Suprapubic skin (tissue), 4 donors: ENCODE results near the gene PRPF4. TPM values are rescaled to one million over a fixed set of nuclear protein-coding genes. Genes with fewer than 3 reads are reported as not detected.

Experiments
- DNase-seq, 2 donors: peaks; one replicate each; pipeline ENCODE4 v3.0.0-alpha.2; 2019; ENCODE audit warnings: low spot score in 2 of 2
- H3K27ac ChIP-seq: fragments of 200-600 bp; sonication (generic); one replicate; pipeline ENCODE4 v1.5.1; 2019
- H3K27me3 ChIP-seq: fragments of 200-600 bp; sonication (generic); one replicate; pipeline ENCODE4 v1.5.1; 2019
- H3K36me3 ChIP-seq: fragments of 200-600 bp; sonication (generic); one replicate; pipeline ENCODE4 v1.5.1; 2019
- H3K4me1 ChIP-seq: fragments of 200-600 bp; sonication (generic); one replicate; pipeline ENCODE4 v1.5.1; 2019
- H3K4me3 ChIP-seq: fragments of 200-600 bp; sonication (generic); one replicate; pipeline ENCODE4 v1.5.1; 2019; ENCODE audit warnings: mild to moderate bottlenecking
- H3K9me3 ChIP-seq: fragments of 200-600 bp; sonication (generic); one replicate; pipeline ENCODE4 v1.5.1; 2019
- EP300 ChIP-seq: sonication (generic); formaldehyde crosslinking; IDR thresholded peaks from one replicate; pipeline ENCODE4 v1.6.1; 2017; ENCODE audit warnings: antibody characterized with exemption
- POLR2A ChIP-seq, 2 donors: fragments of 450-650 bp; IDR thresholded peaks; one replicate each; pipeline ENCODE4 v1.6.1; 2017; ENCODE audit warnings: antibody characterized with exemption in 2 of 2, mild to moderate bottlenecking in 2 of 2, moderate library complexity in 2 of 2
- POLR2AphosphoS5 ChIP-seq, 3 donors: sonication (generic); formaldehyde crosslinking; IDR thresholded peaks; one replicate each; pipeline ENCODE4 v1.6.1; 2017; ENCODE audit warnings: antibody characterized with exemption in 3 of 3
- WGBS: methylation state at CpG from one replicate; pipeline ENCODE4 v1.1.5; 2018; 5-methylcytosine and 5-hydroxymethylcytosine counted together
- total RNA-seq, 4 donors: library from RNA; depleted of rRNA; stranded (reverse); fragments of >200 nt; gene quantifications; one replicate each; pipeline ENCODE4 v1.1.0, GENCODE V29; 2016
- TF ChIP-seq, protein P1 (sequence below), 2 donors: fragments of 200-600 bp in 1 of 2; fragments of 450-650 bp in 1 of 2; sonication (generic) in 1 of 2; IDR thresholded peaks; one replicate each; pipeline ENCODE4 v1.5.1; 2016 to 2019; ENCODE audit warnings: antibody characterized with exemption in 2 of 2, mild to moderate bottlenecking in 1 of 2, moderate library complexity in 1 of 2

The PRPF4 gene
- total RNA-seq, 4 donors from 2014 or later: 13.6 to 21.3 (median 17.6) TPM

DNA sequence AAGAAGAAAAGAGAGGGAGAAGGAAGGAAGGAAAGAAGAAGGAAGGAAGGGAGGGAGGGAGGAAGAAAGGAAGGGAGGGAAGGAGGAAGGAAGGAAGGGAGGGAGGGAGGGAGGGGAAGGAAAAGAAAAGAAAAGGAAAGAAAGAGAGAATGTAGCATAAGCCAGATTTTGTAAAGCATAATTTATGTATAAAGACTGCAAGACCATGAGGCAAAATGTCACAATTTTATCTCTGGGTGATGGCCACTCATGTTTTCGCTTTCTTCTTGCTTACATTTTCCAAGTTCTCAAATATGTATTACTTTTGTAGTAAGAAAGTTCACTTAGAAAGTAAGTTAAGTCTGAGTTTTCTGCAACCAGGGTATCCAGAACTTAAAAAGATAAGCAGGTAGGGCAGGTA lies 31.1 kb downstream of the PRPF4 start:
- Histone ChIP-seq H3K36me3 (no peaks in the 10 kb centered on the region), H3K4me3 (no peak overlapping the region), H3K9me3 (no peaks in the 10 kb centered on the region), H3K4me1 (no peaks in the 10 kb centered on the region), H3K27ac (no peak overlapping the region), H3K27me3 (no peaks in the 10 kb centered on the region)
- 95% methylated on average over 1 of the region's 1 CpG for WGBS
- TF ChIP-seq, protein P1, sequence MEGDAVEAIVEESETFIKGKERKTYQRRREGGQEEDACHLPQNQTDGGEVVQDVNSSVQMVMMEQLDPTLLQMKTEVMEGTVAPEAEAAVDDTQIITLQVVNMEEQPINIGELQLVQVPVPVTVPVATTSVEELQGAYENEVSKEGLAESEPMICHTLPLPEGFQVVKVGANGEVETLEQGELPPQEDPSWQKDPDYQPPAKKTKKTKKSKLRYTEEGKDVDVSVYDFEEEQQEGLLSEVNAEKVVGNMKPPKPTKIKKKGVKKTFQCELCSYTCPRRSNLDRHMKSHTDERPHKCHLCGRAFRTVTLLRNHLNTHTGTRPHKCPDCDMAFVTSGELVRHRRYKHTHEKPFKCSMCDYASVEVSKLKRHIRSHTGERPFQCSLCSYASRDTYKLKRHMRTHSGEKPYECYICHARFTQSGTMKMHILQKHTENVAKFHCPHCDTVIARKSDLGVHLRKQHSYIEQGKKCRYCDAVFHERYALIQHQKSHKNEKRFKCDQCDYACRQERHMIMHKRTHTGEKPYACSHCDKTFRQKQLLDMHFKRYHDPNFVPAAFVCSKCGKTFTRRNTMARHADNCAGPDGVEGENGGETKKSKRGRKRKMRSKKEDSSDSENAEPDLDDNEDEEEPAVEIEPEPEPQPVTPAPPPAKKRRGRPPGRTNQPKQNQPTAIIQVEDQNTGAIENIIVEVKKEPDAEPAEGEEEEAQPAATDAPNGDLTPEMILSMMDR (IDR thresholded peaks at IDR 0.05): no peak
- TF ChIP-seq EP300 (no peak), POLR2AphosphoS5 (IDR thresholded peaks at IDR 0.05) (no peak), POLR2A (IDR thresholded peaks at IDR 0.05) (no peak)
- no peak for DNase-seq

DNA sequence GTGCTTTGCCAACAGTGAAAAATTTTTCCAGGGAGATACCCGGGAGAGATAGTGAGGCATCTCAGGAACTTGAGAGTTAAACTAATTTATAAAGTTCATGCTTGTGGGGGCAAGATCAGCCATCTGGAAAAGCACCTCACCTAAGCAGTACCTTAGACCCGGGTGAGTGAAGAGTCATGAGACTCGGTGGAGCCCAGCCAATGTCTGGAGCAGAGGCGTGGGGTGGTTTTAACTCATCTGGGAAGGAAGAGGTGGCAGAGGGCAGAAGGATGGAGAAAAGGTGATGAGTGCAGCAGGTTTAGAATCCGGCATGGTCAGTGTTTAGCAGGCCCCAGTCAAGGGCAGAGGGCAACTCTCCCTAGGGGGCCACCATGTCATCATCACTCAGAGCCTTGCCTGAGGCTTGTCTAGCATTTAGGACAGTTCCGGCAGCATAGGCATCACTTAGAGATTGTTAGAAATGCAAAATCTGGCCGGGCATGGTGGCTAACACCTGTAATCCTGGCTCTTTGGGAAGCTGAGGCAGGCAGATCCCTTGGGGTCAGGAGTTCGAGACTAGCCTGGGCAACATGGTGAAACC lies 32.0 kb downstream of the PRPF4 start:
- TF ChIP-seq POLR2AphosphoS5 (IDR thresholded peaks at IDR 0.05) (no peak), EP300 (no peak), POLR2A (IDR thresholded peaks at IDR 0.05) (no peak)
- TF ChIP-seq, protein P1 (IDR thresholded peaks at IDR 0.05): no peak
- no peaks in the 10 kb centered on the region for H3K4me1 ChIP-seq
- H3K4me3 ChIP-seq: no peak overlapping the region
- H3K27me3 ChIP-seq: no peaks in the 10 kb centered on the region
- no peak for DNase-seq
- H3K9me3 ChIP-seq: no peaks in the 10 kb centered on the region
- H3K36me3 ChIP-seq: no peaks in the 10 kb centered on the region
- 58% methylated on average over 8 of the region's 8 CpGs for WGBS
- no peak overlapping the region for H3K27ac ChIP-seq

DNA sequence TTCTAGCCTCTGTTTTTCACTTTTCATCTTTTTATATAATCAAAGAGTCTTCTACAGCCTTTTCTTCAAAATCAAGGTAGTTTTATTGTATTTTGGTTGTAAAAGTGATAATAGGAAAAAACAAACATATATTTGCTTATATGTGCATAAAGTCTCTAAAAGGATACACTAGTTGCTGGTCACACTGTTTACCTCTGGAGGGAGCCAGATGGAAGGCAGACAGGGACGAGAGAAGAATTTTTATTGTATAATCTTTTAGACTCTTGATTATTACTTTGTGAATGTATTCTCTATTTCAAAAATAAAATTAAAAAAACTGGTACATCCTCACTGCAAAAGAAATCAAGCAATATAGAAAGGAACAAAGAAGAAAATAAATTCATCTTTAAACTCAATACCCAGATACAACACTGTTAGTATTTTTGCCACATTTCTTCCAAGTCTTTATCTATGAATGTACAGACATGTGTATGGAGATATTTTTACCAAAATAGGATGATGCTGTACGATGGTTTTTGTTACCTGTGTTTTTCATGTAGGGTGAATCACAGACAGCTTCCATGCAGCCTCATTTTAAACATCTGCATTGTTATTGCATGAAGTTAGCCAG lies 33.9 kb downstream of the PRPF4 start:
- TF ChIP-seq POLR2AphosphoS5 (IDR thresholded peaks at IDR 0.05): no peak
- TF ChIP-seq EP300: no peak
- TF ChIP-seq POLR2A (IDR thresholded peaks at IDR 0.05): no peak
- TF ChIP-seq, protein P1 (IDR thresholded peaks at IDR 0.05): peak; percentile 25 to 61

DNA sequence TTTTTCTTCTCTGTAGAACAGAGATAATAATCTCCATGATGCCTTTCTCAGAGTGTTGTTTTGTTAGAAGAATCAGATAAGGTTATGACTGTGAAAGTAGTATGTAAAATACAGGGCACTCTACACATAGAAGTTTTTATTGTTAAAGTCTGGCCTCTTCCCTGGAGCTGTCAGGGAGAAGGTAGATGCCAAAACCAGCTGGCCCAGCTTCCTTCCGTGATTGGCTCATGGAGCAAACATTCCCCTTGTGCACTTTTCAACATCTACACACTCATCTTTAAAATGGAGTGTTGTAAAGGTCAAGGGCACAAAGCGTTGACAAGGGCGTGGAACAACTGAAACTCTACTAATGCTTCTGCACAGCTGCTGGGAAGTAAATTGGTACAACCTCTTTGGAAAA lies 35.1 kb downstream of the PRPF4 start:
- TF ChIP-seq EP300 (no peak), POLR2AphosphoS5 (IDR thresholded peaks at IDR 0.05) (no peak), POLR2A (IDR thresholded peaks at IDR 0.05) (no peak)
- TF ChIP-seq, protein P1 (IDR thresholded peaks at IDR 0.05): no peak
- no peak for DNase-seq
- no peaks in the 10 kb centered on the region for H3K4me1 ChIP-seq
- H3K36me3 ChIP-seq: no peaks in the 10 kb centered on the region
- no peak overlapping the region for H3K27ac ChIP-seq
- WGBS: 50% methylated on average over 3 of the region's 3 CpGs
- no peaks in the 10 kb centered on the region for H3K27me3 ChIP-seq
- no peak overlapping the region for H3K4me3 ChIP-seq
- no peaks in the 10 kb centered on the region for H3K9me3 ChIP-seq

More for the DNA sequence above, 33.9 kb downstream of the PRPF4 start:
- no peak for DNase-seq
- 7% methylated on average over 2 of the region's 2 CpGs for WGBS
- Histone ChIP-seq H3K27ac (no peak overlapping the region), H3K27me3 (no peaks in the 10 kb centered on the region), H3K36me3 (no peaks in the 10 kb centered on the region), H3K4me3 (no peak overlapping the region), H3K4me1 (no peaks in the 10 kb centered on the region), H3K9me3 (no peaks in the 10 kb centered on the region)

DNA sequence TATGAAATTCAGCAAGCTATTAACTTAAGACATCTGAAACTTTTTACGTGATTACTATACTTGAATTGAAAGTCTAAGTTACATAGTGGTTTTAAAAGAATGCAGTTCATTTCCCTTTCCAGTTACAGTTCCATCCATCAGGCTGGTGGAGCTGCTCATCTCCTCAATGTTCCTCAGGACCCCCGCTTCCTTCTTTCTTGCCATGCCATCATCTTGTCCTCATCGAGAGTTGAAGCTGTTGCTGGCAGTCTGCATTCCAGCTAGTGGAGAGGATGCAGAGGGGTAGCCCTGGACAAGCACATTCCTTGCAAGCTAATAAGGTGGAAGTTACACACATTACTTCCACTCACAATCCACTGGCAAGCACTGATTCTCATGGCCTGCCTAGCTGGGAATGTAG lies 36.5 kb downstream of the PRPF4 start:
- 88% methylated on average over 3 of the region's 3 CpGs for WGBS
- no peak for TF ChIP-seq POLR2AphosphoS5 (IDR thresholded peaks at IDR 0.05)
- TF ChIP-seq, protein P1 (IDR thresholded peaks at IDR 0.05): no peak
- TF ChIP-seq POLR2A (IDR thresholded peaks at IDR 0.05): no peak
- TF ChIP-seq EP300: no peak
- peaks cover 4% of the 10 kb centered on the region for H3K36me3 ChIP-seq
- H3K27me3 ChIP-seq: no peaks in the 10 kb centered on the region
- no peak overlapping the region for H3K27ac ChIP-seq
- no peak for DNase-seq
- H3K4me3 ChIP-seq: no peak overlapping the region
- no peaks in the 10 kb centered on the region for H3K9me3 ChIP-seq
- H3K4me1 ChIP-seq: no peaks in the 10 kb centered on the region
